ENCODE data around the gene SMAD4. TPM values are rescaled to one million over a fixed set of nuclear protein-coding genes. Genes with fewer than 3 reads are reported as not detected.

Gene SMAD4
- total RNA-seq, 1 donor from 2014 or later, result 87.2 TPM

- peaks cover 25% of the 10 kb centered on the region for H3K4me1 Mint-ChIP-seq (ENCODE audit: unreplicated experiment)
- peak overlapping the region; percentile 78 for H3K27ac Mint-ChIP-seq (ENCODE audit: unreplicated experiment)
- peak overlapping the region; percentile 75 for H3K4me3 Mint-ChIP-seq (ENCODE audit: unreplicated experiment)
- no peak for TF ChIP-seq CTCF (IDR thresholded peaks at IDR 0.05; ENCODE audit: unreplicated experiment)
- peaks cover 13% of the 10 kb centered on the region for H3K27me3 Mint-ChIP-seq (ENCODE audit: unreplicated experiment)
- no peaks in the 10 kb centered on the region for H3K9me3 Mint-ChIP-seq (ENCODE audit: unreplicated experiment)
- peaks cover 4% of the 10 kb centered on the region for H3K36me3 Mint-ChIP-seq (ENCODE audit: low read depth, unreplicated experiment)
- DNase-seq (ENCODE audit: low spot score), result no peak
Measured at GRCh38 chr18:51032193-51032592, 2.2 kb downstream of the SMAD4 start.

GRCh38 chr18:51037230-51037629 is 7.2 kb downstream of the SMAD4 start:
- no peak for DNase-seq (ENCODE audit: low spot score)
- peaks cover 24% of the 10 kb centered on the region for H3K4me1 Mint-ChIP-seq (ENCODE audit: unreplicated experiment)
- H3K4me3 Mint-ChIP-seq (ENCODE audit: unreplicated experiment), result no peak overlapping the region
- no peaks in the 10 kb centered on the region for H3K36me3 Mint-ChIP-seq (ENCODE audit: low read depth, unreplicated experiment)
- TF ChIP-seq CTCF (IDR thresholded peaks at IDR 0.05; ENCODE audit: unreplicated experiment), result no peak
- H3K27me3 Mint-ChIP-seq (ENCODE audit: unreplicated experiment), result no peaks in the 10 kb centered on the region
- H3K27ac Mint-ChIP-seq (ENCODE audit: unreplicated experiment), result no peak overlapping the region
- no peaks in the 10 kb centered on the region for H3K9me3 Mint-ChIP-seq (ENCODE audit: unreplicated experiment)

- Mint-ChIP-seq H3K27me3 (ENCODE audit: unreplicated experiment) (no peaks in the 10 kb centered on the region), H3K36me3 (ENCODE audit: low read depth, unreplicated experiment) (no peaks in the 10 kb centered on the region), H3K27ac (ENCODE audit: unreplicated experiment) (peak overlapping the region; percentile 10), H3K9me3 (ENCODE audit: unreplicated experiment) (no peaks in the 10 kb centered on the region), H3K4me3 (ENCODE audit: unreplicated experiment) (no peak overlapping the region), H3K4me1 (ENCODE audit: unreplicated experiment) (peaks cover 27% of the 10 kb centered on the region)
- DNase-seq (ENCODE audit: low spot score), result no peak
- TF ChIP-seq CTCF (IDR thresholded peaks at IDR 0.05; ENCODE audit: unreplicated experiment), result no peak
Measured at GRCh38 chr18:51038110-51038509, 8.1 kb downstream of the SMAD4 start.

- Mint-ChIP-seq H3K27ac (ENCODE audit: unreplicated experiment) (no peak overlapping the region), H3K4me1 (ENCODE audit: unreplicated experiment) (peaks cover 28% of the 10 kb centered on the region), H3K4me3 (ENCODE audit: unreplicated experiment) (no peak overlapping the region)
Measured at GRCh38 chr18:51039138-51040112, 9.4 kb downstream of the SMAD4 start.

More at GRCh38 chr18:51039138-51040112, 9.4 kb downstream of the SMAD4 start:
- Mint-ChIP-seq H3K36me3 (ENCODE audit: low read depth, unreplicated experiment) (no peaks in the 10 kb centered on the region), H3K27me3 (ENCODE audit: unreplicated experiment) (no peaks in the 10 kb centered on the region), H3K9me3 (ENCODE audit: unreplicated experiment) (no peaks in the 10 kb centered on the region)
- no peak for TF ChIP-seq CTCF (IDR thresholded peaks at IDR 0.05; ENCODE audit: unreplicated experiment)
- DNase-seq (ENCODE audit: low spot score), result no peak
